ENCODE measurements around the gene IER5. TPM values are rescaled to one million over a fixed set of nuclear protein-coding genes. Genes with fewer than 3 reads are reported as not detected.
A peak's percentile ranks its signal among the peaks of the same experiment; 100 is the strongest.

The IER5 gene
- total RNA-seq, 6 donors from 2014 or later = 15.0 to 43.6 (median 26.1) TPM

DNA sequence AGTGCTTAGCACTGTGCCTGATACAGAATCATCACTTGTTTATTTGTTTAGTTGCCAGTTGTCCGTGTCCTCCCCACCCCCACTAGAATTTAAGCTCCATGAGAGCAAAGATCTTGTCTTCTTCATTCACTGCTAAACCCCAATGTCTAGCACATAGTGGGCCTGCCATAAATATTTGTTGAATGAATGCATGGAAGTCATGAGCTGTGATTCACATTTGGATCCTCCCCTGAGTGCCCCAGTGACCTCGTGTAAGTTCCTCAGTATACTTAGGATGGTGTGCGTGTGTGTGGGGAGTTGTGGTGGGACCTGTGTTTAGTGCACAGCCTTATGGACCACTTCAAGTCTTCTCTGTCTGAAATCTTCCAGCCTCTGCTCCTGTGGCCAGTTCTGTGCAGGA is 23.1 kb downstream of the IER5 start:
- no peak for ATAC-seq (ENCODE audit: low FRiP score in 2 of 2)
- Histone ChIP-seq H3K36me3 (no peaks in the 10 kb centered on the region), H3K9me3 (no peaks in the 10 kb centered on the region), H3K27me3 (no peaks in the 10 kb centered on the region), H3K4me3 (no peak overlapping the region), H3K27ac (peak overlapping the region; percentile 54 to 72 (median 64)), H3K4me1 (peaks cover 30 to 40% (median 32%) of the 10 kb centered on the region in 4 donors)
- no peak for DNase-seq
- TF ChIP-seq EP300 (IDR thresholded peaks at IDR 0.05) (no peak), POLR2AphosphoS5 (IDR thresholded peaks at IDR 0.05) (no peak), POLR2A (IDR thresholded peaks at IDR 0.05) (no peak)
- TF ChIP-seq, protein P1, sequence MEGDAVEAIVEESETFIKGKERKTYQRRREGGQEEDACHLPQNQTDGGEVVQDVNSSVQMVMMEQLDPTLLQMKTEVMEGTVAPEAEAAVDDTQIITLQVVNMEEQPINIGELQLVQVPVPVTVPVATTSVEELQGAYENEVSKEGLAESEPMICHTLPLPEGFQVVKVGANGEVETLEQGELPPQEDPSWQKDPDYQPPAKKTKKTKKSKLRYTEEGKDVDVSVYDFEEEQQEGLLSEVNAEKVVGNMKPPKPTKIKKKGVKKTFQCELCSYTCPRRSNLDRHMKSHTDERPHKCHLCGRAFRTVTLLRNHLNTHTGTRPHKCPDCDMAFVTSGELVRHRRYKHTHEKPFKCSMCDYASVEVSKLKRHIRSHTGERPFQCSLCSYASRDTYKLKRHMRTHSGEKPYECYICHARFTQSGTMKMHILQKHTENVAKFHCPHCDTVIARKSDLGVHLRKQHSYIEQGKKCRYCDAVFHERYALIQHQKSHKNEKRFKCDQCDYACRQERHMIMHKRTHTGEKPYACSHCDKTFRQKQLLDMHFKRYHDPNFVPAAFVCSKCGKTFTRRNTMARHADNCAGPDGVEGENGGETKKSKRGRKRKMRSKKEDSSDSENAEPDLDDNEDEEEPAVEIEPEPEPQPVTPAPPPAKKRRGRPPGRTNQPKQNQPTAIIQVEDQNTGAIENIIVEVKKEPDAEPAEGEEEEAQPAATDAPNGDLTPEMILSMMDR (IDR thresholded peaks at IDR 0.05) = no peak
- 79 to 82% methylated on average over 3 of the region's 3 CpGs for WGBS, 2 donors

DNA sequence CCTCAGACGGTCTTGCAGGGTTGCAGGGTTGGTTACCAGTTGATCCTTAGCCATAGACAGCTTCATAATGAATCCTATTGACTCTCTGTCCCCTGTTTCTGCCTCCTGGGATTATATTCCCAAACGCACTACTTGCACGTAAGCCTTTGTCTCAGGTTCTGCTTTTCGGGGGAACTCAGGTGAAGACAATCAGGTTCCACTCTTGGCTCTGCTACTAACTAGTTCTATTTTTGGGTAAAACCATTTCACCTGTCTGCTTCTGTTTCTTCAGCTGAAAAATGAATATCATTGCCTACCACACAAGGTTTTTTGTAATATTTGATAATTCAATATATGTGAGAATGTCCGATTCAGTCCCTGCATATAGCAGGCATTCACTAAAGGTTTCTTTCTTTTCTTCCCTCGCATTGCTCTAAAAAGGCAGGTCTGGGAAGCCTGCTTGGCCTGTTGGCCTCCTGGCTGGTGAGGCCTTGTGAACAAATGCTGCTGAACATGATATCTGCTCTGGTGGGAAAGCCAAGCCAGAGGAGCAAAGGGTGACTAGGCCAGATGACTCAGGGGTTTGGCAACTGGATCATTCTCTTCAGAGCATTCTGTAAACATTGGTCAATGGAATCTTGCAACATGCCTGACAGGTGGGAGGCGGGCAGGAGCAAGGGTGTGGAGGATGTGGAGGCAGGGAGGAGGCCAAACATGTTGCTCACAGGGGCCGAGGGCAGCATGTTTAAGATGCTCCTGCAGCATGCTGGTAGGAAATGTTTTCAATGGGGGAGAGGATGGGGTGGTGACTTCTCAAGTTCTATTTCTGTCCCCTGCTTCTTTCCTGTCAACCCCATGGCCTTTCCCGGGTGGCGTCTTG is 23.8 kb downstream of the IER5 start:
- no peaks in the 10 kb centered on the region for H3K9me3 ChIP-seq
- TF ChIP-seq POLR2AphosphoS5 (IDR thresholded peaks at IDR 0.05) (peak; percentile 92 to 98), EP300 (IDR thresholded peaks at IDR 0.05) (peak in 1 of 4 donors; percentile 89), POLR2A (IDR thresholded peaks at IDR 0.05) (peak in 2 of 4 donors; percentile 14 to 15)
- TF ChIP-seq, protein P1 (IDR thresholded peaks at IDR 0.05) = peak in 1 of 6 experiments; percentile 7
- peak; percentile 80 to 93 for ATAC-seq (ENCODE audit: low FRiP score in 2 of 2)
- peak overlapping the region; percentile 54 to 72 (median 64) for H3K27ac ChIP-seq
- H3K27me3 ChIP-seq = no peaks in the 10 kb centered on the region
- H3K36me3 ChIP-seq = no peaks in the 10 kb centered on the region
- no peak overlapping the region for H3K4me3 ChIP-seq
- peak in 1 of 2 donors; percentile 90 for DNase-seq
- 71 to 72% methylated on average over 10 of the region's 10 CpGs for WGBS, 2 donors
- peaks cover 24 to 35% (median 32%) of the 10 kb centered on the region in 4 donors for H3K4me1 ChIP-seq

DNA sequence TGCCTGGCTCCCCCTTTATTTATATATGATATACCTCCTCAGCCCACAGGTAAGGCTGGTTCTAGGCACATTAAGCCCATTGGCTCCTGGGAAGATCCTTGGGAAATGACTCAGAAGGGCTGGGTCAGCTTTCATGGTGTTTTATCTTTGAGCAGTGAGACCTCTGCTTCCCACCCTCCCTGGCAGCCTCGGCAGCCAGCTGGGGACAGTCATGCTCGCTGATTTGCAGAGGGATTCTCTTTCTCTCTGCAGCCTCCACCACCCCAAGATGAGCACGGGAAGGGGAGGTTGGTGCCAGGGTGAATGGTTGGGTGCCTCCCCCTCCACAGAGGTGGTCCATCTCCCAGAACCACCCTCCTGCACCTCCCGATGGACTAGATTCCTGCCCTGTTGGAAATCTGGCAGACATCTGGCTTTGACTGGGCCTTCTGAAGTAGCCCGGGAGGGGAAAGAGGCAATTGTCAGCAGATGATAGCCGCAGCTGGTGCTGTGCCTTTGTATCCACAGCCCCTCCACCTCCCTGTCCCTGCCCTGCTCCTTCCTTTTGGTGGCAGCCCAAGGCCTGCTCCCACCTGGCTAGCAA is 24.6 kb downstream of the IER5 start:
- TF ChIP-seq EP300 (IDR thresholded peaks at IDR 0.05) = no peak
- TF ChIP-seq POLR2A (IDR thresholded peaks at IDR 0.05) = no peak
- no peak for TF ChIP-seq POLR2AphosphoS5 (IDR thresholded peaks at IDR 0.05)
- TF ChIP-seq, protein P1 (IDR thresholded peaks at IDR 0.05) = no peak
- no peak overlapping the region for H3K4me3 ChIP-seq
- H3K36me3 ChIP-seq = no peaks in the 10 kb centered on the region
- peak overlapping the region; percentile 4 to 72 (median 61) for H3K27ac ChIP-seq
- H3K4me1 ChIP-seq = peaks cover 26 to 39% (median 32%) of the 10 kb centered on the region in 4 donors
- 64 to 71% methylated on average over 3 to 6 of the region's 6 CpGs for WGBS, 2 donors
- H3K9me3 ChIP-seq = no peaks in the 10 kb centered on the region
- peak in 1 of 2 donors; percentile 22 for ATAC-seq (ENCODE audit: low FRiP score in 2 of 2)
- DNase-seq = peak in 1 of 2 donors; percentile 31
- no peaks in the 10 kb centered on the region for H3K27me3 ChIP-seq

DNA sequence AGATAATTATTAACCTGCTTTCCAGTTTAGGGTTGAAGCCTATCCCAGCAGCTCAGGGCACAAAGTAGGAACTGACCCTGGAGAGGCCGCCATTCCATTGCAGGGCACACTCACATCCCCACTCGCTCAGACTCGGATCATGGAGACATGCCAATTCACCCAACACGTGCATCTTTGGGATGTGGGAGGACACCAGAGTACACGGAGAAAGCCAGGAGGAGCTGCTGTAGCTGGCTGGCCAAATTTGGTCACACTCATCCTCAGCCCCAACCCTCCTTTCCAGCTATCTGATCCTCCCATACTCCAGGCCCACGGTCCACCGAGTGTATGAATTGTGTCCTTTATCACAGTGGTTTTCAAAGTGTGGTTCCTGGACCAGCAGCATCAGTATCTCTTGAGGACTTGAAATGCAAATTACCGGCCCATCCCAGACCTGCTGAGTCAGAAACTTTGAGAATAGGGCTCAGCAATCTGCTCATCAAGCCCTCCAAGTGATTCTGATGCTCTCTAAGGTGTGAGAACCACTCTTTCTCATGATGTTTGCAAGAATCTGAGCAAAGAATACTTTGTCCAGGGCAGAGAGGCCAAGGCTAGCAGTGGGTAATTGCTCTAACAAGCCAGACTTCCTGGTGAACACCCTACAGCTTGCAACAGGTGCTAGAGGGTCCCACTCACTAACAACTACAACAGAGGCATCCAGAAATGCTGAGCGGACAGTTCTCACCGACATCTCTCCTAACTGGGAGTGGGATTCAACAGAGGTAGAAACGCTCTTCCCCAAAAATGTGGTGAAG is 26.3 kb downstream of the IER5 start:
- 87 to 94% methylated on average over 11 of the region's 11 CpGs for WGBS, 2 donors
- Histone ChIP-seq H3K27me3 (no peaks in the 10 kb centered on the region), H3K9me3 (no peaks in the 10 kb centered on the region), H3K4me3 (no peak overlapping the region), H3K36me3 (no peaks in the 10 kb centered on the region), H3K27ac (no peak overlapping the region), H3K4me1 (peaks cover 31 to 45% (median 36%) of the 10 kb centered on the region in 4 donors)
- TF ChIP-seq POLR2A (IDR thresholded peaks at IDR 0.05) (no peak), EP300 (IDR thresholded peaks at IDR 0.05) (no peak), POLR2AphosphoS5 (IDR thresholded peaks at IDR 0.05) (no peak)
- TF ChIP-seq, protein P1 (IDR thresholded peaks at IDR 0.05) = no peak
- DNase-seq = no peak
- no peak for ATAC-seq (ENCODE audit: low FRiP score in 2 of 2)
